Measurements from ENCODE around the gene DCAF12. TPM values are rescaled to one million over a fixed set of nuclear protein-coding genes. Genes with fewer than 3 reads are reported as not detected.

DCAF12 gene
- polyA plus RNA-seq, 1 donor (not counting 4 experiments of a cell fraction or from before 2014, with no cell fraction given) = 33.0 TPM

DNA sequence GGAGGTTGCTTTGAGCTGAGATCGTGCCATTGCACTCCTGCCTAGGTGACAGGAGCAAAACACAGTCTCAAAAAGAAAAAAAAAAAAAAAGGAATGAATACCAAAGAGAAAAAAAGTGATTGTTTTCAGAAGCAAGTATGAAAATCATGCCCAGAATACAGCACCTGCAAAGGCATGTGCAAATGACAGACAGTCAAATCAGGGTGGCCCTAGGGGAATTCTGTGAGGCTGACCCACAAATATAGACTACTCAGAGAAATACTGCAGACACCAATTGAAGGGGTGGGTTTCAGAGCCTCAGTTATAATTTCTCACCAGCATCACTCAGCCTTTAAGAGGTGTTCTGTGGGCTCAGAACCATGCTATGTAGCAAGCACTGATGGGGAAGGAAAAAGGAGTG lies 28.6 kb downstream of the DCAF12 start:
- Histone ChIP-seq H3K9me3 (ENCODE audit: control insufficient read depth, low read depth, low read length) (no peaks in the 10 kb centered on the region), H3K27ac (ENCODE audit: control insufficient read depth, insufficient read depth, low read length) (no peak overlapping the region), H3K9ac (ENCODE audit: control insufficient read depth, extremely low read depth, insufficient read depth, low read length) (no peak overlapping the region), H3K79me2 (ENCODE audit: control insufficient read depth, insufficient read depth, low read length) (no peaks in the 10 kb centered on the region), H2AFZ (ENCODE audit: control insufficient read depth, low read length) (no peak overlapping the region), H3K9me1 (ENCODE audit: control insufficient read depth, extremely low read depth, insufficient read depth, low read length) (no peaks in the 10 kb centered on the region), H4K20me1 (ENCODE audit: control insufficient read depth, extremely low read depth, insufficient read depth, low read length) (no peaks in the 10 kb centered on the region), H3K4me2 (ENCODE audit: control insufficient read depth, extremely low read depth, insufficient read depth, low read depth, low read length) (no peak overlapping the region), H3K27me3 (ENCODE audit: control insufficient read depth, extremely low read depth, insufficient read depth, low read length) (no peaks in the 10 kb centered on the region), H3K4me1 (ENCODE audit: control insufficient read depth, extremely low read depth, insufficient read depth, low read length) (no peaks in the 10 kb centered on the region), H3K36me3 (ENCODE audit: control insufficient read depth in 2 of 2, extremely low read depth in 1 of 2, insufficient read depth in 2 of 2, low read length in 2 of 2) (peaks cover 15 to 22% of the 10 kb centered on the region in 2 experiments), H3K4me3 (ENCODE audit: control insufficient read depth in 2 of 3, extremely low read depth in 1 of 3, insufficient read depth in 2 of 3, low read depth in 1 of 3, low read length in 3 of 3) (no peak overlapping the region)
- dilution Hi-C loops (cut with MboI; ENCODE audit: extremely low pct_ligation_motif_present, low sequenced_read_pairs) = no loop called here
- DNase-seq (ENCODE audit: low read depth, low spot score) (no peak), FAIRE-seq (no peak)
- TF ChIP-seq, protein P1, sequence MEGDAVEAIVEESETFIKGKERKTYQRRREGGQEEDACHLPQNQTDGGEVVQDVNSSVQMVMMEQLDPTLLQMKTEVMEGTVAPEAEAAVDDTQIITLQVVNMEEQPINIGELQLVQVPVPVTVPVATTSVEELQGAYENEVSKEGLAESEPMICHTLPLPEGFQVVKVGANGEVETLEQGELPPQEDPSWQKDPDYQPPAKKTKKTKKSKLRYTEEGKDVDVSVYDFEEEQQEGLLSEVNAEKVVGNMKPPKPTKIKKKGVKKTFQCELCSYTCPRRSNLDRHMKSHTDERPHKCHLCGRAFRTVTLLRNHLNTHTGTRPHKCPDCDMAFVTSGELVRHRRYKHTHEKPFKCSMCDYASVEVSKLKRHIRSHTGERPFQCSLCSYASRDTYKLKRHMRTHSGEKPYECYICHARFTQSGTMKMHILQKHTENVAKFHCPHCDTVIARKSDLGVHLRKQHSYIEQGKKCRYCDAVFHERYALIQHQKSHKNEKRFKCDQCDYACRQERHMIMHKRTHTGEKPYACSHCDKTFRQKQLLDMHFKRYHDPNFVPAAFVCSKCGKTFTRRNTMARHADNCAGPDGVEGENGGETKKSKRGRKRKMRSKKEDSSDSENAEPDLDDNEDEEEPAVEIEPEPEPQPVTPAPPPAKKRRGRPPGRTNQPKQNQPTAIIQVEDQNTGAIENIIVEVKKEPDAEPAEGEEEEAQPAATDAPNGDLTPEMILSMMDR (optimal IDR thresholded peaks at IDR 0.05 in 1 of 3, IDR thresholded peaks at IDR 0.05 in 1 of 3, conservative IDR thresholded peaks at IDR 0.05 in 1 of 3; ENCODE audit: extremely low read depth in 1 of 3, insufficient read depth in 2 of 3, low read length in 3 of 3) = no peak

DNA sequence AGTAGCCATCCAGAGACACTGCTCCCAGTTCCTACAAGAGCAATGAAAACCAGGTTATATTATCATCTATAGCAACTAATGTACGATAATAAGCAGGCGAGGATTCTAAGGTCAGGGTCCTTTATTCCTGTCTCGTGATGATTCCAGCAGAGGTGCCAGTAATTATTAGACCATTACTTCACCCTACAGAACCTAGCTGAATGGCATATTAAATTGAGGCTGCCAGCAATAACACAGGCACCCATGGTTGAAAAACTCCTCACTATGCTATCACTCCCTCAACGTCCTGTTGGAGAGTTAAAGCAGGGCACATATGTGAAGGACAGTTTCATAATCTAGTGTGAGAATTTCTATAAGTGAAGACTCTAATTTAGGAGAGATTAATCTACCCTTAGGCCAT lies 29.7 kb downstream of the DCAF12 start:
- dilution Hi-C loops (cut with MboI; ENCODE audit: extremely low pct_ligation_motif_present, low sequenced_read_pairs) = no loop called here
- no peak overlapping the region for H3K4me2 ChIP-seq (ENCODE audit: control insufficient read depth, extremely low read depth, insufficient read depth, low read depth, low read length)
- TF ChIP-seq, protein P1 (optimal IDR thresholded peaks at IDR 0.05 in 1 of 3, IDR thresholded peaks at IDR 0.05 in 1 of 3, conservative IDR thresholded peaks at IDR 0.05 in 1 of 3; ENCODE audit: extremely low read depth in 1 of 3, insufficient read depth in 2 of 3, low read length in 3 of 3) = no peak
- TF ChIP-seq EZH2 (IDR thresholded peaks at IDR 0.05; ENCODE audit: low read length) = no peak
- no peaks in the 10 kb centered on the region for H4K20me1 ChIP-seq (ENCODE audit: control insufficient read depth, extremely low read depth, insufficient read depth, low read length)
- no peak overlapping the region for H3K4me3 ChIP-seq (ENCODE audit: control insufficient read depth in 2 of 3, extremely low read depth in 1 of 3, insufficient read depth in 2 of 3, low read depth in 1 of 3, low read length in 3 of 3)
- H3K9me3 ChIP-seq (ENCODE audit: control insufficient read depth, low read depth, low read length) = no peaks in the 10 kb centered on the region
- H3K36me3 ChIP-seq (ENCODE audit: control insufficient read depth in 2 of 2, extremely low read depth in 1 of 2, insufficient read depth in 2 of 2, low read length in 2 of 2) = peaks cover 15 to 20% of the 10 kb centered on the region in 2 experiments
- no peak overlapping the region for H3K9ac ChIP-seq (ENCODE audit: control insufficient read depth, extremely low read depth, insufficient read depth, low read length)
- no peaks in the 10 kb centered on the region for H3K9me1 ChIP-seq (ENCODE audit: control insufficient read depth, extremely low read depth, insufficient read depth, low read length)
- no peak overlapping the region for H2AFZ ChIP-seq (ENCODE audit: control insufficient read depth, low read length)
- no peaks in the 10 kb centered on the region for H3K27me3 ChIP-seq (ENCODE audit: control insufficient read depth, extremely low read depth, insufficient read depth, low read length)
- DNase-seq (ENCODE audit: low read depth, low spot score) (no peak), FAIRE-seq (no peak)
- H3K4me1 ChIP-seq (ENCODE audit: control insufficient read depth, extremely low read depth, insufficient read depth, low read length) = no peaks in the 10 kb centered on the region
- H3K27ac ChIP-seq (ENCODE audit: control insufficient read depth, insufficient read depth, low read length) = no peak overlapping the region
- H3K79me2 ChIP-seq (ENCODE audit: control insufficient read depth, insufficient read depth, low read length) = no peaks in the 10 kb centered on the region

Measured in keratinocyte (primary cell).